Ramos (cell line): Measurements from ENCODE around the gene NRSN2.
"Not testable (repeated sequence)": the region's sequence is repeated elsewhere in the genome, so short reads cannot be mapped to it uniquely, and the experiment has no call there.

Experiments
- in situ Hi-C: fragments of 300-500 bp; cut with MboI; formaldehyde crosslinking; loops from one replicate; pipeline ENCODE4 v1.14.3; 2022; ENCODE audit warnings: low sequenced_read_pairs; ENCODE audit not compliant: unreplicated experiment

NRSN2 gene

GRCh38 chr20:371755-372542, 25.0 kb downstream of the NRSN2 start:
- in situ Hi-C loops = no loop called here

GRCh38 chr20:372543-373082, 25.7 kb downstream of the NRSN2 start:
- in situ Hi-C loops = not testable (repeated sequence)

GRCh38 chr20:373171-373890, 26.4 kb downstream of the NRSN2 start:
- in situ Hi-C loops = no loop called here

GRCh38 chr20:375265-375889, 28.5 kb downstream of the NRSN2 start:
- in situ Hi-C loops = no loop called here

- in situ Hi-C loops = no loop called here
Measured at GRCh38 chr20:376089-376488, 29.2 kb downstream of the NRSN2 start.

GRCh38 chr20:376750-377149, 29.8 kb downstream of the NRSN2 start:
- in situ Hi-C loops = no loop called here

GRCh38 chr20:377578-377977, 30.7 kb downstream of the NRSN2 start:
- in situ Hi-C loops = not testable (repeated sequence)

GRCh38 chr20:378961-379336, 32.0 kb downstream of the NRSN2 start:
- in situ Hi-C loops = no loop called here

- in situ Hi-C loops = no loop called here
Measured at GRCh38 chr20:380763-381580, 34.1 kb downstream of the NRSN2 start.

- in situ Hi-C loops = no loop called here
Measured at GRCh38 chr20:381581-382290, 34.8 kb downstream of the NRSN2 start.

- in situ Hi-C loops = no loop called here
Measured at GRCh38 chr20:382291-383115, 35.6 kb downstream of the NRSN2 start.

- in situ Hi-C loops = no loop called here
Measured at GRCh38 chr20:383889-384288, 37.0 kb downstream of the NRSN2 start.

- in situ Hi-C loops = no loop called here
Measured at GRCh38 chr20:384723-385122, 37.8 kb downstream of the NRSN2 start.

GRCh38 chr20:385448-385847, 38.5 kb downstream of the NRSN2 start:
- in situ Hi-C loops = no loop called here

GRCh38 chr20:386634-387033, 39.7 kb downstream of the NRSN2 start:
- in situ Hi-C loops = not testable (repeated sequence)

GRCh38 chr20:387520-387919, 40.6 kb downstream of the NRSN2 start:
- in situ Hi-C loops = no loop called here

- in situ Hi-C loops = no loop called here
Measured at GRCh38 chr20:388034-388994, 41.4 kb downstream of the NRSN2 start.

- in situ Hi-C loops = no loop called here
Measured at GRCh38 chr20:389220-389619, 42.3 kb downstream of the NRSN2 start.
